A549 treated with AZD2906 at 1 μM for 4 hours (cell line): ENCODE measurements around the gene PSME2. TPM values are rescaled to one million over a fixed set of nuclear protein-coding genes. Genes with fewer than 3 reads are reported as not detected.

ENCODE experiments used
- total RNA-seq: library from RNA; stranded (reverse); fragments of 200-300 nt; extraction: Qiagen RNA extraction; gene quantifications from 5 replicates; pipeline ENCODE4 v1.2.3, GENCODE V29; 2022

The PSME2 gene
- total RNA-seq, 1 experiment from 2014 or later, result 157 TPM

Other genes with a start within 250 kb of the PSME2 start
- 45.3 to 49.8 TPM (median 47.9 TPM) in 5 replicates for gene DHRS4, start 192.8 kb downstream of the PSME2 start, total RNA-seq
- 23.3 to 33.2 TPM (median 30.8 TPM) in 5 replicates for gene DHRS4L2, start 157.7 kb downstream of the PSME2 start, total RNA-seq
- gene CARMIL3, start 94.6 kb downstream of the PSME2 start, total RNA-seq, result 0.48 to 0.59 TPM (median 0.49 TPM) in 5 replicates
- 0.05 to 0.12 TPM (median 0.06 TPM) in 4 of 5 replicates, not detected in the other for gene CPNE6, start 75.0 kb downstream of the PSME2 start, total RNA-seq
- 17.2 to 22.3 TPM (median 20.2 TPM) in 5 replicates for gene PCK2, start 52.3 kb downstream of the PSME2 start, total RNA-seq
- gene DCAF11, start 31.8 kb downstream of the PSME2 start, total RNA-seq, result 20.3 to 26.4 TPM (median 20.7 TPM) in 5 replicates
- gene NRL, start 31.7 kb downstream of the PSME2 start, total RNA-seq, result 0.74 to 1.1 TPM (median 0.98 TPM) in 5 replicates
- gene FITM1, start 16.0 kb downstream of the PSME2 start, total RNA-seq, result 0.10 to 0.13 TPM in 2 of 5 replicates, not detected in the others
- gene PSME1, start 10.4 kb downstream of the PSME2 start, total RNA-seq, result 158 to 182 TPM (median 161 TPM) in 5 replicates
- gene EMC9, start 5.0 kb downstream of the PSME2 start, total RNA-seq, result 46.5 to 62.7 TPM (median 58.0 TPM) in 5 replicates
- gene RNF31, start 888 bp upstream of the PSME2 start, total RNA-seq, result 20.3 to 33.7 TPM (median 32.3 TPM) in 5 replicates
- 15.6 to 20.2 TPM (median 16.5 TPM) in 5 replicates for gene IRF9, start 14.7 kb upstream of the PSME2 start, total RNA-seq
- 2.7 to 5.3 TPM (median 3.3 TPM) in 5 replicates for gene REC8, start 25.5 kb upstream of the PSME2 start, total RNA-seq
- gene IPO4, start 42.2 kb upstream of the PSME2 start, total RNA-seq, result 75.4 to 87.1 TPM (median 80.0 TPM) in 5 replicates
- gene TM9SF1, start 48.8 kb upstream of the PSME2 start, total RNA-seq, result 60.6 to 69.9 TPM (median 64.6 TPM) in 5 replicates
- not detected in 5 replicates for gene TSSK4, start 59.1 kb upstream of the PSME2 start, total RNA-seq
- gene CHMP4A, start 66.9 kb upstream of the PSME2 start, total RNA-seq, result 78.2 to 100.0 TPM (median 79.3 TPM) in 5 replicates
- gene MDP1, start 69.5 kb upstream of the PSME2 start, total RNA-seq, result 28.9 to 33.7 TPM (median 31.1 TPM) in 5 replicates
- 433 to 471 TPM (median 446 TPM) in 5 replicates for gene NEDD8, start 85.8 kb upstream of the PSME2 start, total RNA-seq
- gene GMPR2, start 86.3 kb upstream of the PSME2 start, total RNA-seq, result 53.0 to 66.2 TPM (median 54.3 TPM) in 5 replicates
- 33.4 to 37.5 TPM (median 36.9 TPM) in 5 replicates for gene TINF2, start 96.0 kb upstream of the PSME2 start, total RNA-seq
- 0.93 to 1.8 TPM (median 1.1 TPM) in 5 replicates for gene TGM1, start 116.6 kb upstream of the PSME2 start, total RNA-seq
- 15.8 to 17.3 TPM (median 16.6 TPM) in 5 replicates for gene RABGGTA, start 125.0 kb upstream of the PSME2 start, total RNA-seq
- gene DHRS1, start 153.2 kb upstream of the PSME2 start, total RNA-seq, result 9.9 to 12.1 TPM (median 12.0 TPM) in 5 replicates
- gene NOP9, start 153.2 kb upstream of the PSME2 start, total RNA-seq, result 13.4 to 16.4 TPM (median 14.4 TPM) in 5 replicates
- 0.12 to 0.26 TPM (median 0.23 TPM) in 5 replicates for gene CIDEB, start 161.4 kb upstream of the PSME2 start, total RNA-seq
- gene LTB4R2, start 163.5 kb upstream of the PSME2 start, total RNA-seq, result 2.4 to 5.1 TPM (median 4.0 TPM) in 5 replicates
- 3.1 to 6.1 TPM (median 5.2 TPM) in 5 replicates for gene LTB4R, start 164.9 kb upstream of the PSME2 start, total RNA-seq
- not detected in 5 replicates for gene ADCY4, start 188.5 kb upstream of the PSME2 start, total RNA-seq
- gene RIPK3, start 193.4 kb upstream of the PSME2 start, total RNA-seq, result not detected in 5 replicates
- gene NFATC4, start 221.6 kb upstream of the PSME2 start, total RNA-seq, result 0.05 to 0.31 TPM (median 0.07 TPM) in 5 replicates